ENCODE measurements around the gene CLPTM1L.

The CLPTM1L gene

DNA sequence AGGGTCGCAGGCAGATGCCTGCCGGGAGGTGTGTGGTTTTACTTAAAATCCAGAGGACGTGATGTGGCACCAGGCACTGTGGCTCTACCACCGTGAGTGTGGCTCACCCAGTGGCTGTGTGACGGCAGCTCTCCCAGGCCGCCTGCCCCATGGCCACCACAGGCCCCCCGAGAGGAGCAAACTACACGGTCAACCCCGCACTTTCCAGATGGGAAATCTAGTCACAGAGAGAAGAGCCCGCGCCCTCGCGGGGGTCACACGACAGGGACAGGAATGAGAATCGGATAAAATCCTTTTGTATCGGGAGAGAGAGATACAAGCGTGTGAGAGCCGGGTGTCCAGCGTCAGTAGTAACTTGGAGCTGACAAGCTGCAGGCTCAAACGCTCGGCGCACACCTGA, 74.5 kb downstream of the CLPTM1L start:
- DNase-seq (ENCODE audit: low read depth): no peak
- no peak overlapping the region for H3K4me3 ChIP-seq (ENCODE audit: control insufficient read depth, low read depth, low read length)
- TF ChIP-seq, protein P1, sequence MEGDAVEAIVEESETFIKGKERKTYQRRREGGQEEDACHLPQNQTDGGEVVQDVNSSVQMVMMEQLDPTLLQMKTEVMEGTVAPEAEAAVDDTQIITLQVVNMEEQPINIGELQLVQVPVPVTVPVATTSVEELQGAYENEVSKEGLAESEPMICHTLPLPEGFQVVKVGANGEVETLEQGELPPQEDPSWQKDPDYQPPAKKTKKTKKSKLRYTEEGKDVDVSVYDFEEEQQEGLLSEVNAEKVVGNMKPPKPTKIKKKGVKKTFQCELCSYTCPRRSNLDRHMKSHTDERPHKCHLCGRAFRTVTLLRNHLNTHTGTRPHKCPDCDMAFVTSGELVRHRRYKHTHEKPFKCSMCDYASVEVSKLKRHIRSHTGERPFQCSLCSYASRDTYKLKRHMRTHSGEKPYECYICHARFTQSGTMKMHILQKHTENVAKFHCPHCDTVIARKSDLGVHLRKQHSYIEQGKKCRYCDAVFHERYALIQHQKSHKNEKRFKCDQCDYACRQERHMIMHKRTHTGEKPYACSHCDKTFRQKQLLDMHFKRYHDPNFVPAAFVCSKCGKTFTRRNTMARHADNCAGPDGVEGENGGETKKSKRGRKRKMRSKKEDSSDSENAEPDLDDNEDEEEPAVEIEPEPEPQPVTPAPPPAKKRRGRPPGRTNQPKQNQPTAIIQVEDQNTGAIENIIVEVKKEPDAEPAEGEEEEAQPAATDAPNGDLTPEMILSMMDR (conservative IDR thresholded peaks at IDR 0.05; ENCODE audit: control insufficient read depth, insufficient read depth, low read depth, low read length): no peak

DNA sequence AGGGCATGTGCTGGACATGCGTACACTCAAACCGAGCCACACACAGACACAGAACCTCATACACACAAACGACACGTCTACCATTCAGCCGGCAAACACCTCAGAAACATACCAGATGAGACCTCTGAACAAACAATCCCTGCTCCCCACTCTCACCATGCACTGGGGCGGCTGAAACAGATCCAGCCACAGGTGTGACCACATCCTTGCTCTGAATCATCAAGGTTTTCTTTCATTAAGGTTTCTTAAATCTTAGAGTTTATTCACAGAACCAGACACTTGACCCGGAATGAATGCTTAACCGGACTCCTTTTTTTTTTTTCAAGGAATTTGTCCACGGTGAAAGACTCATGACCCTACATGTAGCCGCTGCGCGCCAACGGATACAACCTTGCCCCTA, 76.2 kb downstream of the CLPTM1L start:
- TF ChIP-seq, protein P1 (conservative IDR thresholded peaks at IDR 0.05; ENCODE audit: control insufficient read depth, insufficient read depth, low read depth, low read length): no peak
- no peak for DNase-seq (ENCODE audit: low read depth)
- no peak overlapping the region for H3K4me3 ChIP-seq (ENCODE audit: control insufficient read depth, low read depth, low read length)

DNA sequence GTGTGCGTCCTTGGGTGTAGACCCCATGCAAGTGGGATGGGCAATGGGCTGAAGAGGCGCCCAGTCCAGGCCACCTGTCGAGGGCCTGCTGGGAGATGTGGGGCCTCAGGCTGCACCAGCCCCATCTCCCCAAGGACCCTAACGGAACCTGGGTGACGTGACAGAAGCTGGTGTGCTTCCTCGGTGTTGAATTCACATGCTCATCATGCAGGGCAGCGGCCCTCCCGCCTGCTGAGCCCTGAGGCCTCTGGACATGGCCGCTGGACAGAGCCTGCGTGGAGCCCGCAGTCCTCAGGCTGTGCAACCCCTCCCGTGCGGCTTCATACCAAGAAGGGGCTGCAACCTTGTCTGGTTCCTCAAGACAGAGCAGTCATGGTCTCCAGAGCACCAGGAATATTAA, 76.8 kb downstream of the CLPTM1L start:
- TF ChIP-seq, protein P1 (conservative IDR thresholded peaks at IDR 0.05; ENCODE audit: control insufficient read depth, insufficient read depth, low read depth, low read length): no peak
- no peak overlapping the region for H3K4me3 ChIP-seq (ENCODE audit: control insufficient read depth, low read depth, low read length)
- no peak for DNase-seq (ENCODE audit: low read depth)
